GM12865 (cell line): ENCODE measurements around the gene KIAA1549.

Experiments
- DNase-seq: peaks from one replicate; pipeline ENCODE4 v3.0.0; 2010; ENCODE audit warnings: low read depth
- H3K4me3 ChIP-seq: 2 replicates; pipeline ENCODE4 v1.5.1; 2011; ENCODE audit warnings: mild to moderate bottlenecking, low read depth, low read length, control low read depth
- TF ChIP-seq, protein P1 (sequence below): IDR thresholded peaks from 2 replicates; pipeline ENCODE4 v1.5.1; 2011; ENCODE audit warnings: low read length, control low read depth, low read depth, inconsistent platforms; ENCODE audit not compliant: insufficient read depth; ENCODE audit errors: missing control alignments

KIAA1549 gene

DNA sequence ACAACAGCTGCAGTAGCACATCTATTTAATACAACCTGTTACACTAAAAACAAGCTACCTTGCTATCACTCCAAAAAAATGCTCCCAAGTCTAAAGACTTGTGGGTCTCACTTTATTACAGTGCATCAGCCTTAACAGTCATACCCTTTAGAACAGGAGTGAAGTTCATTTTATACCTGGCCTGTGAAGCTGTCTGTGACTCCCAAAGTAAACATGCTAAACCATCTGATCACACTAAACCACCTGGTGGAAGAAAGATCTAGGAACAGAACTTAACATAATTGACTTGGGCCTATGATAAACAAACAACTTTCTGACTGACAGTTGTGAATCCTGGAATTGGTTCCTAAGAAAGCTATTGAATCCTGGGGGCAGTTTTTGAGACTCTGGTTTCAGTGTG, 102.3 kb downstream of the KIAA1549 start:
- no peak for DNase-seq
- TF ChIP-seq, protein P1, sequence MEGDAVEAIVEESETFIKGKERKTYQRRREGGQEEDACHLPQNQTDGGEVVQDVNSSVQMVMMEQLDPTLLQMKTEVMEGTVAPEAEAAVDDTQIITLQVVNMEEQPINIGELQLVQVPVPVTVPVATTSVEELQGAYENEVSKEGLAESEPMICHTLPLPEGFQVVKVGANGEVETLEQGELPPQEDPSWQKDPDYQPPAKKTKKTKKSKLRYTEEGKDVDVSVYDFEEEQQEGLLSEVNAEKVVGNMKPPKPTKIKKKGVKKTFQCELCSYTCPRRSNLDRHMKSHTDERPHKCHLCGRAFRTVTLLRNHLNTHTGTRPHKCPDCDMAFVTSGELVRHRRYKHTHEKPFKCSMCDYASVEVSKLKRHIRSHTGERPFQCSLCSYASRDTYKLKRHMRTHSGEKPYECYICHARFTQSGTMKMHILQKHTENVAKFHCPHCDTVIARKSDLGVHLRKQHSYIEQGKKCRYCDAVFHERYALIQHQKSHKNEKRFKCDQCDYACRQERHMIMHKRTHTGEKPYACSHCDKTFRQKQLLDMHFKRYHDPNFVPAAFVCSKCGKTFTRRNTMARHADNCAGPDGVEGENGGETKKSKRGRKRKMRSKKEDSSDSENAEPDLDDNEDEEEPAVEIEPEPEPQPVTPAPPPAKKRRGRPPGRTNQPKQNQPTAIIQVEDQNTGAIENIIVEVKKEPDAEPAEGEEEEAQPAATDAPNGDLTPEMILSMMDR: no peak

GRCh38 chr7:138878051-138878450, 103.1 kb downstream of the KIAA1549 start:
- H3K4me3 ChIP-seq: no peak overlapping the region
- TF ChIP-seq, protein P1: no peak
- DNase-seq: no peak

More for the DNA sequence above, 102.3 kb downstream of the KIAA1549 start:
- H3K4me3 ChIP-seq: no peak overlapping the region

GRCh38 chr7:138876326-138876725, 104.9 kb downstream of the KIAA1549 start:
- TF ChIP-seq, protein P1: no peak
- no peak overlapping the region for H3K4me3 ChIP-seq
- no peak for DNase-seq

GRCh38 chr7:138875794-138876193, 105.4 kb downstream of the KIAA1549 start:
- no peak for DNase-seq
- TF ChIP-seq, protein P1: no peak
- no peak overlapping the region for H3K4me3 ChIP-seq

- TF ChIP-seq, protein P1: no peak
- no peak overlapping the region for H3K4me3 ChIP-seq
- no peak for DNase-seq
Measured at GRCh38 chr7:138873220-138873892, 107.8 kb downstream of the KIAA1549 start.

GRCh38 chr7:138872576-138872975, 108.6 kb downstream of the KIAA1549 start:
- no peak overlapping the region for H3K4me3 ChIP-seq
- DNase-seq: no peak
- TF ChIP-seq, protein P1: no peak

- TF ChIP-seq, protein P1: no peak
- no peak overlapping the region for H3K4me3 ChIP-seq
- no peak for DNase-seq
Measured at GRCh38 chr7:138871814-138872090, 109.4 kb downstream of the KIAA1549 start.
